Fibroblast of the aortic adventitia (primary cell): ENCODE data around the gene COX5B. TPM values are rescaled to one million over a fixed set of nuclear protein-coding genes. Genes with fewer than 3 reads are reported as not detected.
"Not testable (repeated sequence)": the region's sequence is repeated elsewhere in the genome, so short reads cannot be mapped to it uniquely, and the experiment has no call there.

ENCODE experiments used
- DNase-seq: peaks from one replicate; pipeline ENCODE4 v3.0.0-alpha.2; 2010; ENCODE audit warnings: low read depth
- H3K4me3 ChIP-seq: 2 replicates; pipeline ENCODE4 v1.5.1; 2011; ENCODE audit warnings: low read depth, mild to moderate bottlenecking, control low read depth, low read length, moderate library complexity
- CTCF ChIP-seq: IDR thresholded peaks from 2 replicates; pipeline ENCODE4 v1.5.1; 2011; ENCODE audit warnings: mild to moderate bottlenecking, low read length, control low read depth, inconsistent platforms; ENCODE audit not compliant: insufficient read depth
- total RNA-seq: library from RNA; depleted of rRNA; stranded (reverse); fragments of >200 nt; gene quantifications from 2 replicates; pipeline ENCODE4 v1.2.3, GENCODE V29; 2012; ENCODE audit warnings: low replicate concordance

COX5B gene
- 83.4 and 198 TPM in 2 replicates for total RNA-seq

GRCh38 chr2:97645695-97646629, at the start of gene COX5B:
COX5B (plus strand) TSS chr2:97646062; CDS start chr2:97646087, 25 bp downstream.
- peak within 1 kb of the TSS; percentile 96 for H3K4me3 ChIP-seq
- TF ChIP-seq CTCF, result no peak
- DNase-seq, result peak; percentile 94

GRCh38 chr2:97596180-97596579, 49.7 kb upstream of the COX5B start:
- not testable (repeated sequence) for H3K4me3 ChIP-seq, DNase-seq

- not testable (repeated sequence) for H3K4me3 ChIP-seq
Observed at GRCh38 chr2:97601537-97601936, 44.3 kb upstream of the COX5B start.

GRCh38 chr2:97605109-97605508, 40.8 kb upstream of the COX5B start:
- not testable (repeated sequence) for DNase-seq, H3K4me3 ChIP-seq

More at GRCh38 chr2:97601537-97601936, 44.3 kb upstream of the COX5B start:
- DNase-seq, result not testable (repeated sequence)

GRCh38 chr2:97605524-97606339, 40.1 kb upstream of the COX5B start:
- not testable (repeated sequence) for H3K4me3 ChIP-seq, DNase-seq

GRCh38 chr2:97608745-97609144, 37.1 kb upstream of the COX5B start:
- not testable (repeated sequence) for H3K4me3 ChIP-seq, DNase-seq

GRCh38 chr2:97611895-97612294, 34.0 kb upstream of the COX5B start:
- H3K4me3 ChIP-seq, DNase-seq: not testable (repeated sequence)

GRCh38 chr2:97615746-97616145, 30.1 kb upstream of the COX5B start:
- H3K4me3 ChIP-seq, DNase-seq: not testable (repeated sequence)

GRCh38 chr2:97617911-97618310, 28.0 kb upstream of the COX5B start:
- H3K4me3 ChIP-seq, result no peak overlapping the region
- TF ChIP-seq CTCF, result no peak
- no peak for DNase-seq

- H3K4me3 ChIP-seq, DNase-seq: not testable (repeated sequence)
Observed at GRCh38 chr2:97618939-97619827, 26.7 kb upstream of the COX5B start.

GRCh38 chr2:97620492-97620891, 25.4 kb upstream of the COX5B start:
- not testable (repeated sequence) for DNase-seq, H3K4me3 ChIP-seq

- H3K4me3 ChIP-seq, DNase-seq: not testable (repeated sequence)
Observed at GRCh38 chr2:97622976-97623375, 22.9 kb upstream of the COX5B start.

- not testable (repeated sequence) for H3K4me3 ChIP-seq, DNase-seq
Observed at GRCh38 chr2:97625354-97626048, 20.4 kb upstream of the COX5B start.

- not testable (repeated sequence) for DNase-seq, H3K4me3 ChIP-seq
Observed at GRCh38 chr2:97626049-97626430, 19.8 kb upstream of the COX5B start.
